A673 (cell line): ENCODE measurements around the gene RFC2.

ENCODE experiments used
- EZH2 ChIP-seq: fragments of 200-600 bp; sonication (generic); IDR thresholded peaks from 2 replicates; pipeline ENCODE4 v1.6.1; 2017; ENCODE audit warnings: borderline replicate concordance, low read depth, mild to moderate bottlenecking, mixed read lengths, antibody characterized with exemption, low read length; ENCODE audit not compliant: poor library complexity, severe bottlenecking
- TF ChIP-seq, protein P1 (sequence below): fragments of 300-800, 200-600 bp; sonication (generic); conservative IDR thresholded peaks from 2 replicates; pipeline ENCODE4 v1.5.1; 2017; ENCODE audit warnings: low read depth, mild to moderate bottlenecking, antibody characterized with exemption, low read length, moderate library complexity, mixed read lengths

DNA sequence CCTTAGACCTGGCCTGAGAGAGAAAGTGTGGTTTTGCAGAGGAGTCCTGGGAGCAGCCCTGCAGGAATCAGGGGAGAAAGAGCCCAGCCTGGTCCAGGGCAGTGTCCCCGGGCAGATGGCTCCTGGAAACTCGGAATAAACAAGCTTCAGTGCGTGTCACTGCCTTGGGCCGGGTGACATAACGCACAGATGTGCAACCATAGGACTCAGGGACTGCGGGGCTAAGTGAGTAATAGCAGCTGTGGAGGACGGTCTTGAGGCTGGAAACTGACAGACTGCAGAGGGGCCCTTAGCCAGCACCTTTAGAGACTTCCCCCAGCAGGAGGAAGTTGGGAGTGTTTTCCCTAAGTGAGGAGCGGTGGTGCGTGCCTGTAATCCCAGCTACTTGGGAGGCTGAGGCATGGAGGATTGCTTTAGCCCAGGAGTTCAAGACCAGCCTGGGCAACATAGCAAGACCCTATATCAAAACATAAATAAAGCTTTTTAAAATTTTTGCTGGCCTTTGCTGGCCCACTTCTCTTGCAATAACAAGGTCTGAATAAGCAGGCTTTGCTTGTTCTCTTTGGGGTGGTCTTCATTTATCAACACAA lies 29.8 kb upstream of the RFC2 start:
- TF ChIP-seq, protein P1, sequence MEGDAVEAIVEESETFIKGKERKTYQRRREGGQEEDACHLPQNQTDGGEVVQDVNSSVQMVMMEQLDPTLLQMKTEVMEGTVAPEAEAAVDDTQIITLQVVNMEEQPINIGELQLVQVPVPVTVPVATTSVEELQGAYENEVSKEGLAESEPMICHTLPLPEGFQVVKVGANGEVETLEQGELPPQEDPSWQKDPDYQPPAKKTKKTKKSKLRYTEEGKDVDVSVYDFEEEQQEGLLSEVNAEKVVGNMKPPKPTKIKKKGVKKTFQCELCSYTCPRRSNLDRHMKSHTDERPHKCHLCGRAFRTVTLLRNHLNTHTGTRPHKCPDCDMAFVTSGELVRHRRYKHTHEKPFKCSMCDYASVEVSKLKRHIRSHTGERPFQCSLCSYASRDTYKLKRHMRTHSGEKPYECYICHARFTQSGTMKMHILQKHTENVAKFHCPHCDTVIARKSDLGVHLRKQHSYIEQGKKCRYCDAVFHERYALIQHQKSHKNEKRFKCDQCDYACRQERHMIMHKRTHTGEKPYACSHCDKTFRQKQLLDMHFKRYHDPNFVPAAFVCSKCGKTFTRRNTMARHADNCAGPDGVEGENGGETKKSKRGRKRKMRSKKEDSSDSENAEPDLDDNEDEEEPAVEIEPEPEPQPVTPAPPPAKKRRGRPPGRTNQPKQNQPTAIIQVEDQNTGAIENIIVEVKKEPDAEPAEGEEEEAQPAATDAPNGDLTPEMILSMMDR: no peak
- TF ChIP-seq EZH2: no peak
